ENCODE results near the gene ZNF276. TPM values are rescaled to one million over a fixed set of nuclear protein-coding genes. Genes with fewer than 3 reads are reported as not detected.

Gene ZNF276
- total RNA-seq, 4 donors from 2014 or later: 48.6 to 146 (median 68.8) TPM

DNA sequence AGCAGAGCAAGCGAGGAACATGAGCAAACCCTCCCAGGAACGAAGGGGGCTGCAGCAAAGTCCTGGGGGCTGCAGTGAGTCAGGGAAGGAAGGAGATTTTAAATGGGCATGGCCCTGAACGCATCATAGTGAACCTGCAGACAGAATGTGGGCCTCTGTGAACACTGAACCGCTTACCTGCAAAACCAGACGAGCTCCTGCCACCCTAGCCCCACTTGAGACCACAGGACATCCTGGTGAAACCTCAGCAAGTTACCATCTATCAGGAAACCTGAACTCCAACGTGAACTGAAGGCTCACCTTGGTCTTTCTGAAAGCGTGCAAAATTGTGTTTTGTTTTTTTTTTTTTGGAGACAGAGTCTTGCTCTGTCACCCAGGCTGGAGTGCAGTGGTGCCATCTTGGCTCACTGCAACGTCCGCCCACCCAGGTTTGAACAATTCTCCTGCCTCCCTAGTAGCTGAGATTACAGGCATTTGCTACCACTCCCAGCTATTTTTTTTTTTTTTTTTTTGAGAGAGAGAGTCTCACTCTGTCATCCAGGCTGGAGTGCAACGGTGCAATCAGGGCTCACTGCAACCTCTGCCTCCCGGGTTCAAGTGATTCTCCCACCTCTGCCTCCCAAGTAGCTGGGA, 64.3 kb downstream of the ZNF276 start:
- H3K27me3 ChIP-seq: no peaks in the 10 kb centered on the region
- H3K4me3 ChIP-seq: no peak overlapping the region
- H3K9me3 ChIP-seq: no peaks in the 10 kb centered on the region
- 88 to 90% methylated on average over 11 of the region's 11 CpGs for WGBS, 2 donors
- H3K36me3 ChIP-seq: no peaks in the 10 kb centered on the region
- TF ChIP-seq, protein P1, sequence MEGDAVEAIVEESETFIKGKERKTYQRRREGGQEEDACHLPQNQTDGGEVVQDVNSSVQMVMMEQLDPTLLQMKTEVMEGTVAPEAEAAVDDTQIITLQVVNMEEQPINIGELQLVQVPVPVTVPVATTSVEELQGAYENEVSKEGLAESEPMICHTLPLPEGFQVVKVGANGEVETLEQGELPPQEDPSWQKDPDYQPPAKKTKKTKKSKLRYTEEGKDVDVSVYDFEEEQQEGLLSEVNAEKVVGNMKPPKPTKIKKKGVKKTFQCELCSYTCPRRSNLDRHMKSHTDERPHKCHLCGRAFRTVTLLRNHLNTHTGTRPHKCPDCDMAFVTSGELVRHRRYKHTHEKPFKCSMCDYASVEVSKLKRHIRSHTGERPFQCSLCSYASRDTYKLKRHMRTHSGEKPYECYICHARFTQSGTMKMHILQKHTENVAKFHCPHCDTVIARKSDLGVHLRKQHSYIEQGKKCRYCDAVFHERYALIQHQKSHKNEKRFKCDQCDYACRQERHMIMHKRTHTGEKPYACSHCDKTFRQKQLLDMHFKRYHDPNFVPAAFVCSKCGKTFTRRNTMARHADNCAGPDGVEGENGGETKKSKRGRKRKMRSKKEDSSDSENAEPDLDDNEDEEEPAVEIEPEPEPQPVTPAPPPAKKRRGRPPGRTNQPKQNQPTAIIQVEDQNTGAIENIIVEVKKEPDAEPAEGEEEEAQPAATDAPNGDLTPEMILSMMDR (IDR thresholded peaks at IDR 0.05): no peak
- TF ChIP-seq EP300 (IDR thresholded peaks at IDR 0.05): no peak
- TF ChIP-seq POLR2A (IDR thresholded peaks at IDR 0.05): no peak
- no peaks in the 10 kb centered on the region for H3K4me1 ChIP-seq
- H3K27ac ChIP-seq: no peak overlapping the region
- no peak for DNase-seq (ENCODE audit: low spot score in 2 of 2)

DNA sequence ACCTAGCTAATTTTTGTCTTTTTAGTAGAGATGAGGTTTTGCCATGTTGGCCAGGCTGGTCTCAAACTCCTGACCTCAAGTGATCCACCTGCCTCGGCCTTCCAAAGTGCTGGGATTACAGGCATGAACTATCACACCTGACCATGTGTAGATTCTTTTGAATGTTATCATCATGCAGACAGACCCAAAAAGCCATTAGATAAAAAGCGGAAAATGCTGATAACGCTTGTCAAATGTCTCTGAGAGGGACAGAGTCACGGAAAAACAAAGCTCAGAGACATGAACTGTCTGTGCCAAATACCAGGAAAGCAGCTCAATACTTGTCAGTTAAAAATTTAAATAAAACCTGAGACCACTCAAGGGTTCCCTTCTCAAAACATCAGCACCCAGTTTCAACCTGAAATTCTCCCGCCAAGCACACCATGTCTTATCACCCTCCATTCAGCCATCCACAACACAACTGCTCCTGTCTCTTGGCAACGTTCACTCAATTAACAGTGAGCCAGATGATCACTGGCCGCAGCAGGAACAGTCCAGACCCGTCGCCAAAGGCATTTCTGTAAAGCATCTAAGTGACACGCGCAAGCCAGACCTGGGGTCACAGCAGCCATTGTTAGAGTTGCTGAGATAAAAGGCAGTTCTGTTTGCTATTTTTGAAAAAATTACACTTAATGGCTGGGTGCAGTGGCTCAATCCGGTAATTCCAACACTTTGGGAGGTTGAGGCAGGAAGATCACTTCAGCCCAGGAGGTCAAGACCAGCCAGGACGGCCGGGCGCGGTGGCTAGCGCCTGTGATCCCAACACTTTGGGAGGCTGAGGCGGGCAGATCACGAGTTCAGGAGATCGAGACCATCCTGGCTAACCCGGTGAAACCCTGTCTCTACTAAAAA, 65.4 kb downstream of the ZNF276 start:
- Histone ChIP-seq H3K27me3 (no peaks in the 10 kb centered on the region), H3K9me3 (no peaks in the 10 kb centered on the region), H3K4me3 (no peak overlapping the region), H3K4me1 (no peaks in the 10 kb centered on the region), H3K27ac (no peak overlapping the region), H3K36me3 (no peaks in the 10 kb centered on the region)
- no peak for TF ChIP-seq POLR2A (IDR thresholded peaks at IDR 0.05)
- TF ChIP-seq, protein P1 (IDR thresholded peaks at IDR 0.05): no peak
- TF ChIP-seq EP300 (IDR thresholded peaks at IDR 0.05): no peak
- WGBS, 2 donors: 87 to 88% methylated on average over 20 to 21 of the region's 21 CpGs
- DNase-seq (ENCODE audit: low spot score in 2 of 2): no peak

DNA sequence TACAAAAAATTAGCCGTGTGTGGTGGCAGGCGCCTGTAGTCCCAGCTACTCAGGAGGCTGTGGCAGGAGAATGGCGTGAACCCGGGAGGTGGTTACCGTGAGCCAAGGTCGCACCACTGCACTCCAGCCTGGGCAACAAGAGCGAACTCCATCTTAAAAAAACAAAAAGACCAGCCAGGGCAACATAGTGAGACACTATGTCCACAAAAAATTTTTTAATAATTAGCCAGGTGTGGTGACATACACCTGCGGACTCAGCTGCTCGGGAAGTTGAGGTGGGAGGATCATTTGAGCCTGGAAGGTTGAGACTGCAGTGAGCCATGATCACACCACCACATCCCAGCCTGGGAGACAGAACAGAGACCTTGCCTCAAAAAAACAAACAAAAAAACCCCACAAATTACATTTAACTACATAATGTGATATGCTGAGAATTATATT, 66.0 kb downstream of the ZNF276 start:
- H3K27ac ChIP-seq: no peak overlapping the region
- WGBS, 2 donors: 95 to 97% methylated on average over 9 of the region's 9 CpGs
- H3K9me3 ChIP-seq: no peaks in the 10 kb centered on the region
- H3K4me3 ChIP-seq: no peak overlapping the region
- no peaks in the 10 kb centered on the region for H3K4me1 ChIP-seq
- no peak for DNase-seq (ENCODE audit: low spot score in 2 of 2)
- no peaks in the 10 kb centered on the region for H3K36me3 ChIP-seq
- no peaks in the 10 kb centered on the region for H3K27me3 ChIP-seq
- TF ChIP-seq POLR2A (IDR thresholded peaks at IDR 0.05) (no peak), EP300 (IDR thresholded peaks at IDR 0.05) (no peak)
- TF ChIP-seq, protein P1 (IDR thresholded peaks at IDR 0.05): no peak

Other genes with a start within 250 kb of the ZNF276 start
- 100 to 1,000 TPM; 104 to 177 (median 112) TPM for gene ANKRD11, start 231.0 kb upstream of the ZNF276 start, total RNA-seq
- gene SPG7, start 213.1 kb upstream of the ZNF276 start, total RNA-seq: 100 to 1,000 TPM; 102 to 178 (median 127) TPM
- gene RPL13, start 160.9 kb upstream of the ZNF276 start, total RNA-seq: 1,000 to 10,000 TPM; 5,811 to 9,745 (median 6,935) TPM
- gene CPNE7, start 145.8 kb upstream of the ZNF276 start, total RNA-seq: 10 to 100 TPM in 1 of 4 donors, 1 to 10 TPM in 1, under 1 TPM in 1, not detected in 1; 0.90 to 10.0 (median 4.2) TPM
- gene DPEP1, start 107.9 kb upstream of the ZNF276 start, total RNA-seq: 1 to 10 TPM in 1 of 4 donors, under 1 TPM in 3; 0.39 to 2.5 (median 0.74) TPM
- 100 to 1,000 TPM in 1 of 4 donors, 10 to 100 TPM in 3; 90.0 to 109 (median 92.7) TPM for gene CHMP1A, start 63.8 kb upstream of the ZNF276 start, total RNA-seq
- gene SPATA33, start 63.7 kb upstream of the ZNF276 start, total RNA-seq: 1 to 10 TPM; 4.8 to 9.0 (median 7.2) TPM
- gene CDK10, start 34.8 kb upstream of the ZNF276 start, total RNA-seq: 10 to 100 TPM; 32.6 to 93.6 (median 65.7) TPM
- 10 to 100 TPM; 10.7 to 33.6 (median 16.1) TPM for gene SPATA2L, start 19.8 kb upstream of the ZNF276 start, total RNA-seq
- 10 to 100 TPM in 1 of 4 donors, 1 to 10 TPM in 3; 5.9 to 14.1 (median 7.0) TPM for gene VPS9D1, start 639 bp upstream of the ZNF276 start, total RNA-seq
- 1 to 10 TPM in 3 of 4 donors, under 1 TPM in 1; 0.98 to 7.8 (median 1.6) TPM for gene FANCA, start 95.1 kb downstream of the ZNF276 start, total RNA-seq
- 1 to 10 TPM in 3 of 4 donors, not detected in 1; 1.1 to 7.2 (median 3.1) TPM for gene SPIRE2, start 106.9 kb downstream of the ZNF276 start, total RNA-seq
- gene TCF25, start 152.1 kb downstream of the ZNF276 start, total RNA-seq: 100 to 1,000 TPM; 181 to 350 (median 290) TPM
- 10 to 100 TPM in 1 of 4 donors, 1 to 10 TPM in 3; 3.3 to 15.7 (median 6.9) TPM for gene MC1R, start 197.3 kb downstream of the ZNF276 start, total RNA-seq
- gene TUBB3, start 201.8 kb downstream of the ZNF276 start, total RNA-seq: 10 to 100 TPM in 1 of 4 donors, 1 to 10 TPM in 1, under 1 TPM in 1, not detected in 1; 0.59 to 12.0 (median 3.5) TPM
- gene DEF8, start 227.2 kb downstream of the ZNF276 start, total RNA-seq: 100 to 1,000 TPM in 2 of 4 donors, 10 to 100 TPM in 2; 60.9 to 144 (median 96.6) TPM